GM12878 (cell line): Measurements from ENCODE around the gene CNTNAP5.

Experiments used
- GATAD2B ChIP-seq: fragments of 450-650 bp; conservative IDR thresholded peaks from 2 replicates; pipeline ENCODE4 v1.6.1; 2017; ENCODE audit warnings: low read depth, mild to moderate bottlenecking, moderate library complexity
- HCFC1 ChIP-seq: fragments of 150-350 bp; IDR thresholded peaks from 2 replicates; pipeline ENCODE4 v1.6.1; 2014; ENCODE audit warnings: low read length
- POLR2A ChIP-seq: IDR thresholded peaks from 2 replicates; pipeline ENCODE4 v1.6.1; 2011; ENCODE audit warnings: low read depth, mild to moderate bottlenecking, low read length
- POLR2AphosphoS5 ChIP-seq: IDR thresholded peaks from 2 replicates; pipeline ENCODE4 v1.6.1; 2011; ENCODE audit warnings: mild to moderate bottlenecking, low read length, inconsistent platforms
- SP1 ChIP-seq: IDR thresholded peaks from one replicate; pipeline ENCODE4 v1.6.1; 2011; ENCODE audit warnings: low read depth, low read length
- TAF1 ChIP-seq: IDR thresholded peaks from 2 replicates; pipeline ENCODE4 v1.6.1; 2011; ENCODE audit warnings: mild to moderate bottlenecking, low read depth, low read length, borderline replicate concordance
- ZZZ3 ChIP-seq: IDR thresholded peaks from 2 replicates; pipeline ENCODE4 v1.6.1; 2011; ENCODE audit warnings: low read depth; ENCODE audit not compliant: control insufficient read depth, insufficient read length
- TF ChIP-seq, protein P1 (sequence below): IDR thresholded peaks from 2 replicates; pipeline ENCODE4 v1.6.1; 2012; ENCODE audit warnings: mild to moderate bottlenecking, low read depth, low read length

DNA sequence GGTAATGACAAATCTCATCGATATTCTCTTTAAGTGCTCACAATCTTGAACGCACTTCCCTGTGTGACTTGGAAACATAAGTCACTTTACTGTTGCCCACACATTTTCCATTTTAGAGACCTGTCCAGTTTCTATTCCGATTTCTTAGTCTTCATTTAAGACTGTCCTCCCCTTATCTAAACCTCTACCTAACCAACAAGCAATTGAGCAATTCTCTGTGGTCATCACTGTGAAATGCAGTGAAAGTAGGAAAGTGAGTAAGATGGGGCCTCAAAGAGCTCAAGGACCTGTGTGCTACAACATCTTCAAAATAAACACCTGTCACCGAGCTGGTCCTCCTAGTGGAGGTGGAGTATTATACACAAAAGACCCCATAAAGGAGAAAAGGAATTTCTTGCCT is 184.4 kb downstream of the CNTNAP5 start:
- TF ChIP-seq, protein P1, sequence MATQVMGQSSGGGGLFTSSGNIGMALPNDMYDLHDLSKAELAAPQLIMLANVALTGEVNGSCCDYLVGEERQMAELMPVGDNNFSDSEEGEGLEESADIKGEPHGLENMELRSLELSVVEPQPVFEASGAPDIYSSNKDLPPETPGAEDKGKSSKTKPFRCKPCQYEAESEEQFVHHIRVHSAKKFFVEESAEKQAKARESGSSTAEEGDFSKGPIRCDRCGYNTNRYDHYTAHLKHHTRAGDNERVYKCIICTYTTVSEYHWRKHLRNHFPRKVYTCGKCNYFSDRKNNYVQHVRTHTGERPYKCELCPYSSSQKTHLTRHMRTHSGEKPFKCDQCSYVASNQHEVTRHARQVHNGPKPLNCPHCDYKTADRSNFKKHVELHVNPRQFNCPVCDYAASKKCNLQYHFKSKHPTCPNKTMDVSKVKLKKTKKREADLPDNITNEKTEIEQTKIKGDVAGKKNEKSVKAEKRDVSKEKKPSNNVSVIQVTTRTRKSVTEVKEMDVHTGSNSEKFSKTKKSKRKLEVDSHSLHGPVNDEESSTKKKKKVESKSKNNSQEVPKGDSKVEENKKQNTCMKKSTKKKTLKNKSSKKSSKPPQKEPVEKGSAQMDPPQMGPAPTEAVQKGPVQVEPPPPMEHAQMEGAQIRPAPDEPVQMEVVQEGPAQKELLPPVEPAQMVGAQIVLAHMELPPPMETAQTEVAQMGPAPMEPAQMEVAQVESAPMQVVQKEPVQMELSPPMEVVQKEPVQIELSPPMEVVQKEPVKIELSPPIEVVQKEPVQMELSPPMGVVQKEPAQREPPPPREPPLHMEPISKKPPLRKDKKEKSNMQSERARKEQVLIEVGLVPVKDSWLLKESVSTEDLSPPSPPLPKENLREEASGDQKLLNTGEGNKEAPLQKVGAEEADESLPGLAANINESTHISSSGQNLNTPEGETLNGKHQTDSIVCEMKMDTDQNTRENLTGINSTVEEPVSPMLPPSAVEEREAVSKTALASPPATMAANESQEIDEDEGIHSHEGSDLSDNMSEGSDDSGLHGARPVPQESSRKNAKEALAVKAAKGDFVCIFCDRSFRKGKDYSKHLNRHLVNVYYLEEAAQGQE: no peak
- no peak for TF ChIP-seq TAF1
- no peak for TF ChIP-seq POLR2AphosphoS5
- TF ChIP-seq SP1: no peak
- no peak for TF ChIP-seq POLR2A
- no peak for TF ChIP-seq HCFC1
- no peak for TF ChIP-seq GATAD2B
- TF ChIP-seq ZZZ3: no peak
